Measurements from ENCODE around the gene DSCAM. TPM values are rescaled to one million over a fixed set of nuclear protein-coding genes. Genes with fewer than 3 reads are reported as not detected.

Gene DSCAM
- total and polyA plus RNA-seq, 4 donors: 0.02 to 0.25 (median 0.09) TPM

- no peak for ATAC-seq (ENCODE audit: insufficient read depth, low FRiP score)
- no peaks in the 10 kb centered on the region for H3K9me3 ChIP-seq (ENCODE audit: control insufficient read depth in 4 of 4, insufficient read depth in 3 of 4, low read length in 3 of 4)
- 73 to 78% methylated on average over 5 of the region's 5 CpGs for WGBS, 2 donors
- no peaks in the 10 kb centered on the region for H3K36me3 ChIP-seq (ENCODE audit: control insufficient read depth in 4 of 4, insufficient read depth in 4 of 4, low read length in 4 of 4)
- TF ChIP-seq CTCF (IDR thresholded peaks at IDR 0.05; ENCODE audit: control extremely low read depth, extremely low read depth): no peak
- no peak overlapping the region for H3K9ac ChIP-seq (ENCODE audit: insufficient read depth in 1 of 2, low read length in 2 of 2)
- no peak overlapping the region for H3K27ac ChIP-seq (ENCODE audit: low read depth in 1 of 2, low read length in 1 of 2)
- no peak for DNase-seq
- no peak overlapping the region for H3K4me3 ChIP-seq
- H3K4me1 ChIP-seq (ENCODE audit: control insufficient read depth in 5 of 5, insufficient read depth in 5 of 5, low read length in 5 of 5): no peaks in the 10 kb centered on the region
- no peaks in the 10 kb centered on the region for H3K27me3 ChIP-seq (ENCODE audit: control insufficient read depth in 3 of 3, insufficient read depth in 3 of 3, low read length in 2 of 3)
Observed at GRCh38 chr21:40139636-40140035, 707.3 kb downstream of the DSCAM start.

DNA sequence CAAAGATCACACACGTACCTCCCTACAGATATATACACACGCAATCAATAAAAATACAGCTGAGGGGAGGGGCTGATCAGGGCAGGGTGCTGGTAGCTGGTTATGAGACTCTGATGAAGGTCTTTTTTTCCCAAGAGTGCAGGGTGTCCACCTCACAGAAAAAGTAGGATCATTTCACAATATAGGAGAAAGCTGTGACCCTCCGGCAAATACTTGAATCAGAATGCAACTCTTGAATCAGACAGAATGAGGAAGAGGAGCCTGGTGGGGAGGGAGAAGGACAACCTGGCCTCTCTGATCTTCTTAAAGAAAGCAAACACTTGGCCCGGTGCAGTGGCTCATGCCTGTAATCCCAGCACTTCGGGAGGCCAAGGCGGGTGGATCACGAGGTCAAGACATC is 710.4 kb downstream of the DSCAM start:
- Histone ChIP-seq H3K36me3 (ENCODE audit: control insufficient read depth in 4 of 4, insufficient read depth in 4 of 4, low read length in 4 of 4) (no peaks in the 10 kb centered on the region), H3K9me3 (ENCODE audit: control insufficient read depth in 4 of 4, insufficient read depth in 3 of 4, low read length in 3 of 4) (peaks cover 0 to 4% (median 0%) of the 10 kb centered on the region in 4 donors), H3K27me3 (ENCODE audit: control insufficient read depth in 3 of 3, insufficient read depth in 3 of 3, low read length in 2 of 3) (no peaks in the 10 kb centered on the region), H3K4me1 (ENCODE audit: control insufficient read depth in 5 of 5, insufficient read depth in 5 of 5, low read length in 5 of 5) (no peaks in the 10 kb centered on the region), H3K27ac (ENCODE audit: low read depth in 1 of 2, low read length in 1 of 2) (no peak overlapping the region), H3K4me3 (no peak overlapping the region), H3K9ac (ENCODE audit: insufficient read depth in 1 of 2, low read length in 2 of 2) (no peak overlapping the region)
- DNase-seq (no peak), ATAC-seq (ENCODE audit: insufficient read depth, low FRiP score) (no peak)
- 88 to 89% methylated on average over 7 of the region's 7 CpGs for WGBS, 2 donors
- TF ChIP-seq CTCF (IDR thresholded peaks at IDR 0.05; ENCODE audit: control extremely low read depth, extremely low read depth): no peak

DNA sequence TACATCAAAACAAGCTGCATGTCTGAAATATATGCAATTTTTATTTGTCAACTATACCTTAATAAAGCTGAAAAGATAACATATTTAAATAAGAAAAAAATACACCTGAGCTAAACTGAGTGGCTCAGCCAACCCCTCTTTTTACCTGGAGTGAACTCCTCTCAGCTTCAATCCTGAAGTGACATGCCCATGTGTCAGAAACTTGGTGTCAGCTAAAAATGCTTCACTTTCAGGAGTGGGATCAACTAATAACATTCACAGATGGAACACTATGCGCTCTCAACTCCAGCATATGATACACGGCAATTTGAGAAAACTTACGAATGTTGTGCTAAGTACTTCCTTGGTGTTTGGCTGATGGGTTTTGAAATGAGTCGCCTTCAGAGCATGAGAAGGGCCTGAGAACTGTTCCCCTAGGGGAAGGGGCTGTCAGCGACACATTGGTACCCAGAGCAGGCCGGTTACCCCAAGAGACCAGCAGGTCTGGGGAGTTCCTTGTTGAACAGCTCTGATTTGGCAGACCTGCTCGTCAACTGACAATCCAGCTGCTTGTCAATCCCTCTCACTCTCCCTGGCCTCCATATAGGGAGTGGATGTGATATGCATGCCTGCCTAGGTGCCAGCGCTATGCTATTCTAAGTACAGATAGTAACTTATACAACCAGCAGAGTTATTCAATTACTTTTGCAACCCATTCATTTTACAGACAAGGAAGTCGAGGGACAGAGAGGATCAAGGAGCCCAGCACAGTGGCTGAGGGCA is 712.0 kb downstream of the DSCAM start:
- no peak for TF ChIP-seq CTCF (IDR thresholded peaks at IDR 0.05; ENCODE audit: control extremely low read depth, extremely low read depth)
- WGBS, 2 donors: 85 to 86% methylated on average over 9 of the region's 9 CpGs

More for the DNA sequence above, 712.0 kb downstream of the DSCAM start:
- no peak for ATAC-seq (ENCODE audit: insufficient read depth, low FRiP score)
- no peak overlapping the region for H3K27ac ChIP-seq (ENCODE audit: low read depth in 1 of 2, low read length in 1 of 2)
- no peaks in the 10 kb centered on the region for H3K4me1 ChIP-seq (ENCODE audit: control insufficient read depth in 5 of 5, insufficient read depth in 5 of 5, low read length in 5 of 5)
- no peaks in the 10 kb centered on the region for H3K27me3 ChIP-seq (ENCODE audit: control insufficient read depth in 3 of 3, insufficient read depth in 3 of 3, low read length in 2 of 3)
- no peak overlapping the region for H3K4me3 ChIP-seq
- H3K36me3 ChIP-seq (ENCODE audit: control insufficient read depth in 4 of 4, insufficient read depth in 4 of 4, low read length in 4 of 4): no peaks in the 10 kb centered on the region
- no peak overlapping the region for H3K9ac ChIP-seq (ENCODE audit: insufficient read depth in 1 of 2, low read length in 2 of 2)
- H3K9me3 ChIP-seq (ENCODE audit: control insufficient read depth in 4 of 4, insufficient read depth in 3 of 4, low read length in 3 of 4): peaks cover 0 to 4% (median 0%) of the 10 kb centered on the region in 4 donors
- no peak for DNase-seq

Data from lung (tissue), 12 donors.